Measurements from ENCODE around the gene SLC16A2.

- peak; percentile 65 for TF ChIP-seq CTCF (conservative IDR thresholded peaks at IDR 0.05; ENCODE audit: low read length)
- TF ChIP-seq EZH2phosphoT487 (IDR thresholded peaks at IDR 0.05; ENCODE audit: borderline replicate concordance) = no peak
Observed at GRCh38 chrX:74383611-74384010, 37.7 kb upstream of the SLC16A2 start.

Data from Loucy (cell line).